ENCODE results near the gene CEP68.

- TF ChIP-seq CTCF (IDR thresholded peaks at IDR 0.05) (no peak), POLR2A (IDR thresholded peaks at IDR 0.05) (no peak)
Observed at GRCh38 chr2:65023742-65024141, 32.5 kb upstream of the CEP68 start.
